Retinal pigment epithelial cell (primary cell): ENCODE data around the gene OTUB1.
"Not testable (repeated sequence)": the region's sequence is repeated elsewhere in the genome, so short reads cannot be mapped to it uniquely, and the experiment has no call there.

Experiments used
- DNase-seq: peaks from one replicate; pipeline ENCODE4 v3.0.0-alpha.2; 2010; ENCODE audit warnings: low read depth
- H3K4me3 ChIP-seq: 2 replicates; pipeline ENCODE4 v1.5.1; 2011; ENCODE audit warnings: mild to moderate bottlenecking, low read length, control low read depth, moderate library complexity
- TF ChIP-seq, protein P1 (sequence below): conservative IDR thresholded peaks from 2 replicates; pipeline ENCODE4 v1.5.1; 2011; ENCODE audit warnings: low read depth, low read length, control low read depth, inconsistent platforms

OTUB1 gene

DNA sequence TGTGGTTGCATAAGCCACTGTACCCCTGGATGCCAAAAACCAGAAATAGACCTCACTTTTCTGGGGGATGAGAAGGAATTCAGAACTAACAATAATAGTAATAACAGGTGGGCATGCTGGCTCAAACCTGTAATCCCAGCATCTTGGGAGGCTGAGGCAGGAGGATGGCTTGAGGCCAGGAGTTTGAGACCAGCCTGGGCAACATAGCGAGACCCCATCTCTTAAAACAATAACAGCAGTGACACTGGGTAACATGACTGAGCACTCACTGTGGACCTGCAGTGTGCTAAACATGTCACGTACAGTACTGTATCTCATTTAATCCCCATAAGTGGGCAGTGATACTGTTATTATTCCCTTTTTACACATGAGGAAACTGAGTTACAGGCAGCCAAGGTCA lies 59.5 kb downstream of the OTUB1 start:
- TF ChIP-seq, protein P1, sequence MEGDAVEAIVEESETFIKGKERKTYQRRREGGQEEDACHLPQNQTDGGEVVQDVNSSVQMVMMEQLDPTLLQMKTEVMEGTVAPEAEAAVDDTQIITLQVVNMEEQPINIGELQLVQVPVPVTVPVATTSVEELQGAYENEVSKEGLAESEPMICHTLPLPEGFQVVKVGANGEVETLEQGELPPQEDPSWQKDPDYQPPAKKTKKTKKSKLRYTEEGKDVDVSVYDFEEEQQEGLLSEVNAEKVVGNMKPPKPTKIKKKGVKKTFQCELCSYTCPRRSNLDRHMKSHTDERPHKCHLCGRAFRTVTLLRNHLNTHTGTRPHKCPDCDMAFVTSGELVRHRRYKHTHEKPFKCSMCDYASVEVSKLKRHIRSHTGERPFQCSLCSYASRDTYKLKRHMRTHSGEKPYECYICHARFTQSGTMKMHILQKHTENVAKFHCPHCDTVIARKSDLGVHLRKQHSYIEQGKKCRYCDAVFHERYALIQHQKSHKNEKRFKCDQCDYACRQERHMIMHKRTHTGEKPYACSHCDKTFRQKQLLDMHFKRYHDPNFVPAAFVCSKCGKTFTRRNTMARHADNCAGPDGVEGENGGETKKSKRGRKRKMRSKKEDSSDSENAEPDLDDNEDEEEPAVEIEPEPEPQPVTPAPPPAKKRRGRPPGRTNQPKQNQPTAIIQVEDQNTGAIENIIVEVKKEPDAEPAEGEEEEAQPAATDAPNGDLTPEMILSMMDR = no peak
- H3K4me3 ChIP-seq = no peak overlapping the region
- no peak for DNase-seq

DNA sequence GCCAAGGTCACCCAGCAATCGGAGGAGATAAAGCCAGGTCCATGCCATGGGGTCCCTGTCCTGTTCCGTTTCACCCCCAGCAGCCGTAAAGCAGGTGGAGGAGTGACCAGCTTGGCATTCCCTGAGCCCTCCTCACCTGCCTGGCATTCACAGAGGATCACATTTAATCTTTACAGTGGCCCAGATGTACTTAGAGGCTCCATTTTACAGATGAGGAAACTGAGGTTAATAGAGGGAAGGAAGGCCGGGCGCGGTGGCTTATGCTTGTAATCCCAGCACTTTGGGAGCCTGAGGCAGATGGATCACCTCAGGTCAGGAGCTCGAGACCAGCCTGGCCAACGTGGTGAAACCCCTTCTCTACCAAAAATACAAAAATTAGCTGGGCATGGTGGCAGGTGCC lies 61.1 kb downstream of the OTUB1 start:
- not testable (repeated sequence) for DNase-seq, H3K4me3 ChIP-seq
